NCI-H69 (cell line): ENCODE results near the gene CA6.
"Not testable (repeated sequence)": the region's sequence is repeated elsewhere in the genome, so short reads cannot be mapped to it uniquely, and the experiment has no call there.

Source experiments
- DNase-seq: peaks from one replicate; lab custom pipeline; 2025; lab: John Stamatoyannopoulos, UW

CA6 gene

GRCh38 chr1:8926707-8927694, 18.7 kb upstream of the CA6 start:
- DNase-seq: no peak

GRCh38 chr1:8930116-8930515, 15.6 kb upstream of the CA6 start:
- DNase-seq: no peak

- DNase-seq: not testable (repeated sequence)
Observed at GRCh38 chr1:8937051-8937450, 8.6 kb upstream of the CA6 start.

DNA sequence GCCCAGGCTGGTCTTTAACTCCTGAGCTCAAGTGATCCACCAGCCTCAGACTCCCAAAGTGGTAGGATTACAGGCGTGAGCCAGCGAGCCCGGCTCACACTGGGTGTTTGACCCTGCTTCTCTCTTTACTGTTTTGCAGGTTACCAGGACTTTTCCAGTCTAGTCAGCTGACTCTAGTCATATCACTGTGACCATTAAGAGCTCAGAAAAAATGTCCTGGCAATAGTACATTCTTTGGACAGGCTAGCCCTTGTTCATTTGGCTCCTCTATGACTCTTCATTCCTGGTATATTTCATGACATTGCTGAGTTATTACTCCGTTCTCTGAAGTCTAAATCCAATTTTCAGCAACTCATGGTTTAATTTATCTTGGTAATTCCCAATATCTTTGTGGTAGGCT, 8.0 kb upstream of the CA6 start:
- DNase-seq: no peak

DNA sequence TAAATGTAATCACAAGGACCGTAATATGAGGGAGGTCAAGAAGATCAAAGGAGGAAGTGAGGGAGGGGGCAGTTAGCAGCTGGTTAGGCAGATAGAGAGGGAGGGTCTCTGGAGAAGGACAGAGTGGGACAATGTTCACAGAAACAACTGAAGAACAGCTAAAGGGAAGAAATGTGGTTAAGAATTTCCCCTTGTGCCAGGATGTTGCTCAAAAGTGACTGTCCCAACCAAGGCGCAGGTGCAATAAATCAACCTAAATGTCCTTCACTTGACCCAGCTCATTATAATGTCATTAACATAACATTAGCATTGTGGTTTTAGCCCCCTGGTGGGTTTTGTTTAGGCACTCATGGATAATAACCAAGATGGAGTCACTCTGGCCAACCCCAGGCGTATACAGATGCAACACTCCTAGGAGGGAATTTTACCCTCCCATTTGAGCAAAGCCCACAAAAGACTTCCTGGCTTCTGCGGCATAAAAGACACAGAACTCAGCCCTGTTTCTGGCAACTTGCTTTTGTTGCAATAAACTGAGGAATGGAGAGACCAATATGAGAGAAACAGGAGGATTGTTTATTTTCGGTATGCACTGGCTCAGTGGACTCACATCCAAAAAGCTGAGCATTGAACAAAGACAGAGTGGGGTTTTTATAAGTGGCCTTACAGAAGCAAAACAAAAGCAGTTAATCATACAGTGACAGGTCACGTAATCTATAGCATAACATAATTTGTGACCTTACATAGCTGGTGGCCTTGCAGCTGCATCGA, 7.3 kb upstream of the CA6 start:
- peak; percentile 86 for DNase-seq

GRCh38 chr1:8939000-8939265, 6.7 kb upstream of the CA6 start:
- DNase-seq: no peak

DNA sequence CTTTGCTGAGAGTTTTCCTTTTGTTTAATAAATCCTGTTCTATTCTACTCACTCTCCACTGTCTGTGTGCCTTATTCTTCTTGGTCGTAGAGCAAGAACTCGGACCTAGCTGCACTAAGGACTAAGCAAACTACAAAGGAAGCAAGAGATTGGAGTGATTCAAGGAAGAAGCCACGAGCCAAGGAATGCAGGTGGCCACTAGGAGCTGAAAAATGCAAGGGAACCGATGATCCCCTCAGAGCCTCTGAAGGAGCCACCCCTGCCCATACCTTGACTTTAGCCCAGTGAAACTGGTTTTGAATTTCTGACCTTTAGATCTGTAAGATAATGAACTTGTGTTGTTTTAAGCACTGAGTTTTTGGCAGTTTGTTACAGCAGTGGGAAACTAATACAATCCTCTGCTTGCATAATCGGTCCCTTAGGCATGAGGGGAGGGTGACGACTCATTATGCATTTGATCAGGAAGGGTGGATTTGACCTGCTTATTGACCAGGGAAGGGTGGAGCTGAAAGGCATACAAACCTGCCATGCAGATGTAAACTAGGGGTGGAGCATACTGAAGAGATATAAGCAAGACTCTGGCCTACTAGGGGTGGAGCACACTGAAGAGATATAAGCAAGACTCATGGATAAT, 6.2 kb upstream of the CA6 start:
- DNase-seq: peak; percentile 1

DNA sequence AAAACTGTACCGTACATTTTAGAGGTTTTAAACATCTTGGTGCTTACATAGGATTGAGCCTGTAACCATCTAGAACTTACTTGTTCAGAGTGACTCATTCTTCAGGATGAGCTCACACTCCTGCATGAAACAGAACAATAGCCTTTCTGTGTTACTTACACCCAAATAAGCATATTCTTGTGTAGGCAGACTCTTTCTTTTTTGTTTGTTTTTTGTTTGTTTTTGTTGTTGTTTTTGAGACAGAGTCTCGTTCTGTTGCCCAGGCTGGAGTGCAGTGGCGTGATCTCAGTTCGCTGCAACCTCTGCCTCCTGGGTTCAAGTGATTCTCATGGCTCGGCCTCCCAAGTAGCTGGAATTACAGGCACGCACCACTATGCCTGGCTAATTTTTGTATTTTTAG, 3.8 kb upstream of the CA6 start:
- no peak for DNase-seq

GRCh38 chr1:8943498-8944405, 1.9 kb upstream of the CA6 start:
- peak; percentile 44 for DNase-seq

DNA sequence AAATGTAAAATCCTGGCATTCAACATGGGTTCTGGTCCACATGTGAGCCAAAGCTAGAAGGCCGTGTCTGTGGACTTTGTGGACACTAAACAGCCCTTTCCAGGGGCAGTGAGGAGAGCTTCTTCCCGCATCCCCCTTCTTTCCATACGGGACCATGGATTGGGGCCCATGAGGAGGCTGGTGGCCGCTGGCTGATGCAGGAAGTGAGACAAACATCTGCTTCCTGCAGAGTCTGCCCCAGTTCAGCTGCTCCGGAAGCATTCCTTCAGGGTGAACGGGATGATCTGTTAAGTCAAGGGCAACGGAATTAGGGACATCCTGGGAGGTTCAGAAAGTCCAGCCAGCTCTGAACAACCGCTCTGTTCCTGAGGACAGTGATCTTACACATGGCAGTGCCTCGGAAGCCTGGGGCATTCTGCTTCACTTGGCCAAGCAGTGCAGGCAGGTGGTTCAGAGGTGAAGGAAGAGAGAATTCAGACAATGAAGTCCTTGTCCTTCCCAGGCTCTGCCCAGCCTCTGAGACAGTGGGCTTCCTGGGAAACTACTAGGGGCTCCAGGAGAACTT, 1.5 kb downstream of the CA6 start:
- no peak for DNase-seq

- no peak for DNase-seq
Observed at GRCh38 chr1:8950309-8950708, 4.6 kb downstream of the CA6 start.

GRCh38 chr1:8951231-8951630, 5.6 kb downstream of the CA6 start:
- DNase-seq: no peak

- no peak for DNase-seq
Observed at GRCh38 chr1:8955406-8955805, 9.7 kb downstream of the CA6 start.

DNA sequence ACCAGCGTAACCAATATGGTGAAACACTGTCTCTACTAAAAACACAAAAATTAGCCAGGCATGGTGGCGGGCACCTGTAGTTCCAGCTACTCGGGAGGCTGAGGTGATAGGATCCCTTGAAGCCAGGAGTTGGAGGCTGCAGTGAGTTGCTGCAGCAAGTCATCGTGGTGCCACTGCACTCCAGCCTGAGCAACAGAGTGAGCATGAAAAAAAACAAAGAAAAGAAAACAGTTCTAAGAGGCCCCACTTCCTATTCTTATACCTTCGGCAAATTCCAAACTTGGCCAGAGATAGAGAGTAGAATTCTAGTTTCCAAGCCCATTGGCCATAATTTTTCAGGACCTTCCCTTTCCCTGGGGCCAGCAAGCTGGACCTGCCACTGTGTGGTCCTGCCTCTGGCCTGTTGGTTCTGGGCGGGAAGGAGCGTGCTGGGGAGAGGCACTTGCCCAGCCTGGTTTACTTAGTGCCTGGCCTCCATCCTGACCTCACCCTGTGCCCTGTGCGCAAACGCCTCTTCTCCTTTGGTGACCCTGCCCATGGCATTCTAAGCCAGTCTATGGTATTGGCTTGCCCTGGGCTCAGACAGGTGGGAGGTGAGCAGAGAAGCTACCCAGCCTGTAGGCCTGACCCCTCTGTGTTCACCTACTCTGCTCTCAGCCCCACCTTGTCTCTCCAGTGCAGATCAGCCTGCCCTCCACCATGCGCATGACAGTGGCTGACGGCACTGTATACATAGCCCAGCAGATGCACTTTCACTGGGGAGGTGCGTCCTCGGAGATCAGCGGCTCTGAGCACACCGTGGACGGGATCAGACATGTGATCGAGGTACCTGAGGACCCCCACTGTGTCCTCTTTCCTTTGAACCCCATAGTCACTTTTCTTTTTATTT, 11.0 kb downstream of the CA6 start:
- no peak for DNase-seq

DNA sequence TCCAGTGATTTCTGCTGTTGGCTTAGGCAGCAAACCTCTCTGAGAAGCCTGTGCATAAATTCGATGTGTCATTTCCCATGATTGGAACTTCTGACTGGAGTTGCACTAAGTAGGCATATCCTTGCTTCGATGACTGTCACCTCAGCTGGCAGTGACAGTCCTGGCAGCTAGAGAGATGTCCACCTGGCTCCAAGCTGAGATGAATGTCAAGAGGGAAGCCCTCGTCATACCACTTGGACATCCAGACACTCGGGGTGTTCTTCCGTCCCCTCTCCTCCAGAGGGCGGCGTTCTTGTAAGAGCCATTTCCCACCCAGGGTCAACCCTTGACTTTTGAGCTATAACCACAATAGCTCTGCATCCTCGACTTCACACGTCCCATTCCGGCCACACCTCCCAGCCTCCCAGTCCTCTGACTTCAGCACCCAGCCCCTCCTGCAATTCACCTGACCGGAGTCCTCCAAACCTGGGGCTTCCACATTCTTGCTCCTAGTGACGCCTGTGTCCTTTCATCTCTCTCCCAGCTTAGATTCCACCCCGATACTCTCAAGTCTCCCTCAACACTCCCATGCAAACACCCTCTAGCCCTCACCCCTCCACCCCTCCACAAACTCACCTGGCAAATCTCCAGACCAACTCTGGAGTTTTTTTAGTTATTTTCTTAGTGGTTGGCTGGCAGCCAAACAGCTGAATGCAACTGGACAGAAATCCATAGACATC, 17.3 kb downstream of the CA6 start:
- DNase-seq: peak; percentile 26

- no peak for DNase-seq
Observed at GRCh38 chr1:8963963-8964362, 18.3 kb downstream of the CA6 start.

GRCh38 chr1:8965121-8965820, 19.6 kb downstream of the CA6 start:
- no peak for DNase-seq

DNA sequence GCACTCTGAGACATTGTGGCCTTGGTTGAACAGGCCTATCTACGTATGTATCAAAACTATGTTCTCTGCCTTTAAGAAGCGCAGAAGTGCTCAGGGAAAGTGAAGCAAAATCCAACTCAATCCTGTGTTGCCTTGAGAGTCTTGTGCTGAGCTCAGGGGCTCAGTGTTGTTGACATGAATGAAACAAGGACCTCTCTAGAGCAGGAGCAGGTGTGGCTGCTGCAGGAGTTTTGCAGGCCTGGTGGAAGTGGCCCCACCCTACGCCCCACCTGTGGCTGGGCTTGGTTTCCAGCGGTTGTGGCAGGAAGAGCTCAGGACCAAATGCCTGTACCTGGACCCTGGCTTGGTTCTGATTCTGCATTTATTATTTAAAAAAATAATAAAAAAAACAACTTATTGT, 20.9 kb downstream of the CA6 start:
- DNase-seq: no peak

- DNase-seq: not testable (repeated sequence)
Observed at GRCh38 chr1:8968902-8969301, 23.2 kb downstream of the CA6 start.
